Trophoblast cell (in vitro differentiated cells and primary cell): ENCODE measurements around the gene PICALM.

ENCODE experiments used
- DNase-seq, 2 donors: peaks; one replicate each; pipeline ENCODE4 v3.0.0-alpha.2; 2016
- H2AFZ ChIP-seq: 2 replicates; pipeline ENCODE4 v1.6.1; 2013; ENCODE audit warnings: low read length, moderate library complexity, mild to moderate bottlenecking; ENCODE audit not compliant: insufficient read depth, poor library complexity
- H2AK5ac ChIP-seq: 2 replicates; pipeline ENCODE4 v1.6.1; 2013; ENCODE audit warnings: mild to moderate bottlenecking, low read length
- H2BK120ac ChIP-seq: 2 replicates; pipeline ENCODE4 v1.6.1; 2013; ENCODE audit warnings: low read length, mild to moderate bottlenecking, moderate library complexity; ENCODE audit not compliant: insufficient read depth, poor library complexity
- H2BK12ac ChIP-seq: 2 replicates; pipeline ENCODE4 v1.6.1; 2013; ENCODE audit warnings: mild to moderate bottlenecking, low read length, moderate library complexity
- H2BK5ac ChIP-seq: 2 replicates; pipeline ENCODE4 v1.6.1; 2013; ENCODE audit warnings: low read length, low read depth, moderate library complexity, mild to moderate bottlenecking; ENCODE audit not compliant: poor library complexity
- H3K14ac ChIP-seq: 2 replicates; pipeline ENCODE4 v1.6.1; 2013; ENCODE audit warnings: mild to moderate bottlenecking, low read length
- H3K18ac ChIP-seq: 2 replicates; pipeline ENCODE4 v1.6.1; 2013; ENCODE audit warnings: mild to moderate bottlenecking, low read length
- H3K23ac ChIP-seq: 2 replicates; pipeline ENCODE4 v1.6.1; 2013; ENCODE audit warnings: low read length
- H3K27ac ChIP-seq: 2 replicates; pipeline ENCODE4 v1.5.1; 2013; ENCODE audit warnings: low read depth, mild to moderate bottlenecking, inconsistent platforms, low read length, moderate library complexity
- H3K27me3 ChIP-seq: 2 replicates; pipeline ENCODE4 v1.6.1; 2013; ENCODE audit warnings: inconsistent platforms, mild to moderate bottlenecking, low read length, moderate library complexity; ENCODE audit not compliant: insufficient read depth
- H3K36me3 ChIP-seq, 2 experiments: 1 replicate in 1 of 2; 2 replicates in 1 of 2; pipeline ENCODE4 v1.6.1; 2013; ENCODE audit warnings: low read length in 2 of 2, mild to moderate bottlenecking in 2 of 2, moderate library complexity in 1 of 2; ENCODE audit not compliant: insufficient read depth in 2 of 2, control insufficient read depth in 1 of 2
- H3K4ac ChIP-seq: 2 replicates; pipeline ENCODE4 v1.6.1; 2013; ENCODE audit warnings: low read depth, mild to moderate bottlenecking, low read length, moderate library complexity
- H3K4me1 ChIP-seq, 2 experiments: 1 replicate in 1 of 2; 2 replicates in 1 of 2; pipeline ENCODE4 v1.6.1; 2013; ENCODE audit warnings: low read length in 2 of 2, mild to moderate bottlenecking in 2 of 2, moderate library complexity in 1 of 2; ENCODE audit not compliant: insufficient read depth in 2 of 2, control insufficient read depth in 1 of 2
- H3K4me2 ChIP-seq: 2 replicates; pipeline ENCODE4 v1.6.1; 2013; ENCODE audit warnings: inconsistent platforms, mild to moderate bottlenecking, low read length, moderate library complexity
- H3K4me3 ChIP-seq: 2 replicates; pipeline ENCODE4 v1.5.1; 2013; ENCODE audit warnings: mild to moderate bottlenecking, low read depth, low read length, inconsistent platforms
- H3K79me1 ChIP-seq: one replicate; pipeline ENCODE4 v1.6.1; 2013; ENCODE audit warnings: low read length
- H3K79me2 ChIP-seq: 2 replicates; pipeline ENCODE4 v1.6.1; 2013; ENCODE audit warnings: low read length, mild to moderate bottlenecking; ENCODE audit not compliant: control insufficient read depth, insufficient read depth, poor library complexity
- H3K9ac ChIP-seq: 2 replicates; pipeline ENCODE4 v1.6.1; 2013; ENCODE audit warnings: mild to moderate bottlenecking, low read length
- H3K9me3 ChIP-seq: 2 replicates; pipeline ENCODE4 v1.6.1; 2013; ENCODE audit warnings: low read depth, mild to moderate bottlenecking, control low read depth, inconsistent platforms, low read length; ENCODE audit not compliant: insufficient read depth
- H4K12ac ChIP-seq: 2 replicates; pipeline ENCODE4 v1.6.1; 2013; ENCODE audit warnings: low read depth, mild to moderate bottlenecking, low read length, moderate library complexity
- H4K8ac ChIP-seq: 2 replicates; pipeline ENCODE4 v1.6.1; 2013; ENCODE audit warnings: low read depth, mild to moderate bottlenecking, low read length, moderate library complexity
- H4K91ac ChIP-seq: one replicate; pipeline ENCODE4 v1.6.1; 2013; ENCODE audit warnings: low read depth, mild to moderate bottlenecking, low read length, moderate library complexity
- WGBS: extraction: QIAGEN DNeasy Blood & Tissue Kit; methylation state at CpG from one replicate; pipeline ENCODE4 v1.1.7; 2013; ENCODE audit warnings: missing lambda C conversion rate; ENCODE audit not compliant: insufficient read length, insufficient coverage; ENCODE audit errors: extremely low coverage; 5-methylcytosine and 5-hydroxymethylcytosine counted together

PICALM gene

GRCh38 chr11:85965202-85965601 is 103.7 kb downstream of the PICALM start:
- no peak overlapping the region for H3K27ac ChIP-seq
- WGBS = no CpG with 5 or more reads among the region's 2 CpGs

GRCh38 chr11:85961930-85962363 is 106.9 kb downstream of the PICALM start:
- Histone ChIP-seq H3K9me3 (no peaks in the 10 kb centered on the region), H3K4me1 (peaks cover 0 to 2% of the 10 kb centered on the region in 2 experiments), H3K18ac (no peak overlapping the region), H3K9ac (no peak overlapping the region), H3K27ac (no peak overlapping the region), H4K8ac (no peak overlapping the region), H3K4me3 (no peak overlapping the region), H3K23ac (no peak overlapping the region), H2BK5ac (no peak overlapping the region), H4K12ac (no peak overlapping the region), H3K4me2 (no peak overlapping the region), H3K36me3 (peaks cover 12 to 22% of the 10 kb centered on the region in 2 experiments), H3K79me1 (no peaks in the 10 kb centered on the region), H3K27me3 (no peaks in the 10 kb centered on the region), H3K4ac (no peak overlapping the region), H2BK12ac (no peak overlapping the region), H2AFZ (no peak overlapping the region), H2AK5ac (no peak overlapping the region), H3K14ac (no peak overlapping the region), H2BK120ac (no peak overlapping the region), H3K79me2 (no peaks in the 10 kb centered on the region), H4K91ac (no peak overlapping the region)
- no peak for DNase-seq
- WGBS = no CpG with 5 or more reads among the region's 5 CpGs

More at GRCh38 chr11:85965202-85965601, 103.7 kb downstream of the PICALM start:
- Histone ChIP-seq H3K4me3 (no peak overlapping the region), H3K4me2 (no peak overlapping the region), H2BK5ac (no peak overlapping the region), H2AK5ac (no peak overlapping the region), H3K79me2 (no peaks in the 10 kb centered on the region), H4K12ac (no peak overlapping the region), H4K91ac (no peak overlapping the region), H3K4ac (no peak overlapping the region), H3K14ac (no peak overlapping the region), H3K9me3 (no peaks in the 10 kb centered on the region), H4K8ac (no peak overlapping the region), H3K23ac (no peak overlapping the region), H3K4me1 (peaks cover 0 to 2% of the 10 kb centered on the region in 2 experiments), H3K18ac (no peak overlapping the region), H2BK120ac (no peak overlapping the region), H2BK12ac (no peak overlapping the region), H3K79me1 (no peaks in the 10 kb centered on the region), H3K9ac (no peak overlapping the region), H3K27me3 (no peaks in the 10 kb centered on the region), H2AFZ (no peak overlapping the region), H3K36me3 (peaks cover 10 to 23% of the 10 kb centered on the region in 2 experiments)
- no peak for DNase-seq

- Histone ChIP-seq H3K27me3 (no peaks in the 10 kb centered on the region), H3K27ac (no peak overlapping the region), H3K36me3 (peaks cover 12 to 24% of the 10 kb centered on the region in 2 experiments), H2AFZ (no peak overlapping the region), H2AK5ac (no peak overlapping the region), H3K4me1 (peaks cover 2 to 3% of the 10 kb centered on the region in 2 experiments), H3K23ac (no peak overlapping the region), H3K9me3 (no peaks in the 10 kb centered on the region), H3K4me2 (no peak overlapping the region), H4K8ac (no peak overlapping the region), H2BK12ac (no peak overlapping the region), H3K79me2 (no peaks in the 10 kb centered on the region), H3K14ac (no peak overlapping the region), H3K79me1 (no peaks in the 10 kb centered on the region), H2BK5ac (no peak overlapping the region), H4K91ac (no peak overlapping the region), H4K12ac (no peak overlapping the region), H3K18ac (no peak overlapping the region), H3K4ac (no peak overlapping the region), H3K4me3 (no peak overlapping the region), H3K9ac (no peak overlapping the region), H2BK120ac (no peak overlapping the region)
- DNase-seq = no peak
- no CpG with 5 or more reads among the region's 6 CpGs for WGBS
Measured at GRCh38 chr11:85961130-85961529, 107.8 kb downstream of the PICALM start.

- Histone ChIP-seq H3K4me2 (no peak overlapping the region), H2BK12ac (no peak overlapping the region), H2BK5ac (no peak overlapping the region), H3K27me3 (no peaks in the 10 kb centered on the region), H3K4me3 (no peak overlapping the region), H4K12ac (no peak overlapping the region), H3K36me3 (peaks cover 7 to 20% of the 10 kb centered on the region in 2 experiments), H4K8ac (no peak overlapping the region), H4K91ac (no peak overlapping the region), H3K27ac (no peak overlapping the region), H3K4ac (no peak overlapping the region), H2AK5ac (no peak overlapping the region), H3K18ac (no peak overlapping the region), H2BK120ac (no peak overlapping the region), H2AFZ (no peak overlapping the region), H3K9ac (no peak overlapping the region), H3K23ac (no peak overlapping the region), H3K79me1 (no peaks in the 10 kb centered on the region), H3K14ac (no peak overlapping the region), H3K9me3 (no peaks in the 10 kb centered on the region), H3K4me1 (peaks cover 2 to 3% of the 10 kb centered on the region in 2 experiments), H3K79me2 (no peaks in the 10 kb centered on the region)
- no peak for DNase-seq
- no CpG with 5 or more reads among the region's 3 CpGs for WGBS
Measured at GRCh38 chr11:85960678-85961077, 108.2 kb downstream of the PICALM start.
